Natural killer cell (primary cell): ENCODE data around the gene COPE. TPM values are rescaled to one million over a fixed set of nuclear protein-coding genes. Genes with fewer than 3 reads are reported as not detected.
A peak's percentile ranks its signal among the peaks of the same experiment; 100 is the strongest.
"Not testable (repeated sequence)": the region's sequence is repeated elsewhere in the genome, so short reads cannot be mapped to it uniquely, and the experiment has no call there.

ENCODE experiments used
- ATAC-seq, 3 donors: fragments of 150-1000 bp in 2 of 3; fragments of 200-7000 bp in 1 of 3; cut with Tn5 transposase; 1 replicate in 1 of 3; 2 replicates in 2 of 3; pipeline ENCODE4 v1.10.0; 2021; ENCODE audit warnings: mild to moderate bottlenecking in 2 of 3, moderate library complexity in 2 of 3
- DNase-seq, 2 donors: peaks; one replicate each; pipeline versions ENCODE4 v3.0.0 to v3.0.0-alpha.2; 2013 to 2021; ENCODE audit warnings: mixed read lengths in 1 of 2
- H3K27ac ChIP-seq: one replicate; pipeline ENCODE4 v1.5.1; 2013; ENCODE audit warnings: mild to moderate bottlenecking, low read length
- H3K27me3 ChIP-seq: one replicate; pipeline ENCODE4 v1.6.1; 2013; ENCODE audit warnings: low read length; ENCODE audit not compliant: control insufficient read depth, insufficient read depth
- H3K36me3 ChIP-seq: one replicate; pipeline ENCODE4 v1.6.1; 2013; ENCODE audit warnings: low read length; ENCODE audit not compliant: control insufficient read depth, insufficient read depth
- H3K4me1 ChIP-seq: one replicate; pipeline ENCODE4 v1.6.1; 2013; ENCODE audit warnings: low read length; ENCODE audit not compliant: control insufficient read depth, insufficient read depth
- H3K4me3 ChIP-seq: one replicate; pipeline ENCODE4 v1.5.1; 2013; ENCODE audit warnings: low read length
- H3K9me3 ChIP-seq: one replicate; pipeline ENCODE4 v1.6.1; 2013; ENCODE audit warnings: low read length; ENCODE audit not compliant: control insufficient read depth, insufficient read depth
- H3K27ac Mint-ChIP-seq, 2 donors: one replicate each; pipeline ENCODE4 v1.8.0; 2022; ENCODE audit warnings: mild to moderate bottlenecking in 2 of 2, mixed read lengths in 2 of 2, moderate library complexity in 1 of 2
- H3K27me3 Mint-ChIP-seq, 2 donors: one replicate each; pipeline ENCODE4 v1.8.0; 2022; ENCODE audit warnings: low read depth in 2 of 2, mixed read lengths in 2 of 2
- H3K36me3 Mint-ChIP-seq: one replicate; pipeline ENCODE4 v1.8.0; 2022; ENCODE audit warnings: mixed read lengths
- H3K4me1 Mint-ChIP-seq, 2 donors: one replicate each; pipeline ENCODE4 v1.8.0; 2022; ENCODE audit warnings: mixed read lengths in 2 of 2
- H3K4me3 Mint-ChIP-seq: one replicate; pipeline ENCODE4 v1.8.0; 2022; ENCODE audit warnings: mild to moderate bottlenecking, moderate library complexity, mixed read lengths
- H3K9me3 Mint-ChIP-seq, 2 donors: one replicate each; pipeline ENCODE4 v1.8.0; 2022; ENCODE audit warnings: mixed read lengths in 2 of 2
- CTCF ChIP-seq: fragments of 200-600 bp; IDR thresholded peaks from one replicate; pipeline ENCODE4 v1.8.0; 2022; ENCODE audit warnings: antibody characterized with exemption
- WGBS: methylation state at CpG from one replicate; pipeline ENCODE4 v1.1.7; 2013; ENCODE audit warnings: missing lambda C conversion rate; ENCODE audit not compliant: insufficient coverage; 5-methylcytosine and 5-hydroxymethylcytosine counted together
- intact Hi-C: fragments of 100-400 bp; cut with micrococcal nuclease; formaldehyde crosslinking; loops from one replicate; pipeline ENCODE4 v1.14.2; 2022
- total RNA-seq, 4 donors: library from RNA; stranded (reverse); fragments of 120-200 nt in 1 of 4; gene quantifications; one replicate each; pipeline versions ENCODE4 v1.2.3 to v1.2.4, GENCODE V29; 2013 to 2022

Gene COPE
- total RNA-seq, 3 donors from 2014 or later (not counting 1 experiment from before 2014, with no cell fraction given): 204 to 228 (median 218) TPM

- H3K4me3 Mint-ChIP-seq: peak overlapping the region; percentile 42
- peaks cover 24% of the 10 kb centered on the region for H3K4me1 ChIP-seq
- TF ChIP-seq CTCF: no peak
- H3K9me3 Mint-ChIP-seq: no peaks in the 10 kb centered on the region
- H3K27ac Mint-ChIP-seq: no peak overlapping the region
- H3K36me3 ChIP-seq: peaks cover 39% of the 10 kb centered on the region
- intact Hi-C loops: no loop called here
- DNase-seq (no peak), ATAC-seq (no peak)
- H3K27ac ChIP-seq: no peak overlapping the region
- no peaks in the 10 kb centered on the region for H3K27me3 Mint-ChIP-seq
- H3K9me3 ChIP-seq: no peaks in the 10 kb centered on the region
- H3K27me3 ChIP-seq: no peaks in the 10 kb centered on the region
- 98% methylated on average over 17 of the region's 17 CpGs for WGBS
- peaks cover 26 to 31% of the 10 kb centered on the region in 2 donors for H3K4me1 Mint-ChIP-seq
- no peak overlapping the region for H3K4me3 ChIP-seq
- no peaks in the 10 kb centered on the region for H3K36me3 Mint-ChIP-seq
Observed at GRCh38 chr19:18921593-18921992, 2.4 kb upstream of the COPE start.

DNA sequence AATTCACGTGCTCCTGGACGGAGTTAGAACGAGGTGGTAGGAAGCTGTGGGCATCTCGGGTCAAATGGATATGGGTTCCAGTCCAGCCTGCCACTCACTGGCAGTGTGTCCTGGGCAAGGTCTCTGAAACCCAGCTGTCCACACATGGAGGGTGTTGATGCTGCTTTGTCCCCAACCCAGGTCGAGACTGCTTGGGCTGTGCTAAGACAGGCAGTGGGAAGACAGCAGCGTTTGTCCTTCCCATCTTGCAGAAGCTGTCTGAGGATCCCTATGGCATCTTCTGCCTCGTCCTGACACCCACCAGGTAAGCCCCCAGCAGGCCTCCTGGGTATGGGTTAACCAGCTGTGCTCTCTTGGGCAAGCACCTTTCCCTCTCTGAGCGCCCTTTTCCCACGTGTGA, 1.2 kb upstream of the COPE start:
- H3K27ac ChIP-seq: no peak overlapping the region
- 80% methylated on average over 9 of the region's 9 CpGs for WGBS
- peak overlapping the region; percentile 72 for H3K4me3 ChIP-seq
- Mint-ChIP-seq H3K36me3 (no peaks in the 10 kb centered on the region), H3K27me3 (no peaks in the 10 kb centered on the region), H3K4me3 (peak overlapping the region; percentile 97), H3K27ac (peak overlapping the region; percentile 90 to 95), H3K9me3 (no peaks in the 10 kb centered on the region), H3K4me1 (peaks cover 26 to 35% of the 10 kb centered on the region in 2 donors)
- H3K27me3 ChIP-seq: no peaks in the 10 kb centered on the region
- peaks cover 36% of the 10 kb centered on the region for H3K36me3 ChIP-seq
- H3K4me1 ChIP-seq: peaks cover 30% of the 10 kb centered on the region
- no peaks in the 10 kb centered on the region for H3K9me3 ChIP-seq
- TF ChIP-seq CTCF: no peak
- intact Hi-C loops: no loop called here
- DNase-seq (no peak), ATAC-seq (no peak)

DNA sequence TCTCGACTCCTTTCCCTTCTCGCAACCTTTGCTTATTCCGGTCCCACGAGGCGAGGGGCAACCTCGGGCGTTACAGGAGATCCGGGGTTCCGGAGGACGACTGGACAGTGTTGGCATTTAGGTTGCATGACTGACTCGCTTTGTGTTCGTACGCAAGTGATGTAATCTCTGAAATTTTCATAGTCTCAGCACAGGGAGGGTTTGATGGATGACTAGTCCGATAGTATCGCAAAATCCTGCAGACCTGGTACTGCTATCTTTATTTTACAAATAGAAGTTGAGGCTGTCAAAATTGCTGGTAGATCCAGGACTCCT, 670 bp upstream of the COPE start:
- Histone ChIP-seq H3K27me3 (no peaks in the 10 kb centered on the region), H3K36me3 (peaks cover 36% of the 10 kb centered on the region), H3K4me3 (peak overlapping the region; percentile 72), H3K4me1 (peaks cover 31% of the 10 kb centered on the region), H3K27ac (peak overlapping the region; percentile 85), H3K9me3 (no peaks in the 10 kb centered on the region)
- Mint-ChIP-seq H3K36me3 (no peaks in the 10 kb centered on the region), H3K27me3 (no peaks in the 10 kb centered on the region), H3K4me1 (peaks cover 31 to 39% of the 10 kb centered on the region in 2 donors), H3K9me3 (no peaks in the 10 kb centered on the region), H3K27ac (peak overlapping the region; percentile 90 to 95), H3K4me3 (peak overlapping the region; percentile 97)
- under 1% methylated on average over 13 of the region's 15 CpGs for WGBS
- no peak for TF ChIP-seq CTCF
- DNase-seq (no peak), ATAC-seq (no peak)
- intact Hi-C loops: loop anchor here (1.0 to 2.0 kb wide), 3 partner anchors 113 to 331 kb away; partner anchors contain the start of genes ARMC6, REX1BD, SLC25A42 and SUGP2

- H3K4me3 Mint-ChIP-seq: peak overlapping the region; percentile 59
- DNase-seq, H3K36me3 Mint-ChIP-seq, H3K4me3 ChIP-seq, H3K27me3 ChIP-seq, H3K27ac ChIP-seq, H3K9me3 Mint-ChIP-seq, intact Hi-C loops, H3K9me3 ChIP-seq, H3K27me3 Mint-ChIP-seq, ATAC-seq: not testable (repeated sequence)
- WGBS: over 99% methylated on average over 7 of the region's 9 CpGs
- Histone ChIP-seq H3K4me1 (peaks cover 36% of the 10 kb centered on the region), H3K36me3 (peaks cover 25% of the 10 kb centered on the region)
- peak overlapping the region; percentile 37 to 95 for H3K27ac Mint-ChIP-seq
- peaks cover 31 to 46% of the 10 kb centered on the region in 2 donors for H3K4me1 Mint-ChIP-seq
Observed at GRCh38 chr19:18917593-18917992, 1.6 kb downstream of the COPE start.
